Measurements from ENCODE around the gene MACROD1. TPM values are rescaled to one million over a fixed set of nuclear protein-coding genes. Genes with fewer than 3 reads are reported as not detected.

Gene MACROD1
- polyA plus RNA-seq, 4 donors: 13.1 to 137 (median 17.8) TPM

DNA sequence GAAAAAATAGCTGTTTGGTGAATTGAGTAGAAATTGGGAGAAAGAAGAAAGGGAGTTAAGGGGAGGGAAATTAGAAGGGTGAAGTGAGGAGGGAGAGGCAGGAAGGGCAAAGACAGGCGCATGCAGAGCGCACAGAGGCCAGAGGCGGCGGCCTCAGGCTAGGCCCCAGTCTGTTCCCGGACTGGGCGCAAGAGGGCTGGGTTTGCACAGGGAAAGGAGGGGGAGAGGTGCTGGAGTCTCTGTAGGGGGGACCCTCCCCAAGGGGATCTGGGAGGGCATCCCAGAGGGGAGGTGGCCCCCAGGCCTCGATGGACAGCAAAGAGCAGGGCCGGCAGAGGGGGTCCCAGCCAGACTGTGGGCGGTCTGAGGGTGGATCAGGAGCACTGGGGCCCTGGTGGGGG, 131.5 kb downstream of the MACROD1 start:
- WGBS, 3 donors: 68 to 83% (median 73%) methylated on average over 7 to 9 of the region's 9 CpGs
- H3K4me1 ChIP-seq (ENCODE audit: control insufficient read depth in 3 of 3, insufficient read depth in 2 of 3, low read depth in 1 of 3, low read length in 2 of 3): peaks cover 0 to 4% (median 4%) of the 10 kb centered on the region in 3 donors
- FAIRE-seq: no peak

DNA sequence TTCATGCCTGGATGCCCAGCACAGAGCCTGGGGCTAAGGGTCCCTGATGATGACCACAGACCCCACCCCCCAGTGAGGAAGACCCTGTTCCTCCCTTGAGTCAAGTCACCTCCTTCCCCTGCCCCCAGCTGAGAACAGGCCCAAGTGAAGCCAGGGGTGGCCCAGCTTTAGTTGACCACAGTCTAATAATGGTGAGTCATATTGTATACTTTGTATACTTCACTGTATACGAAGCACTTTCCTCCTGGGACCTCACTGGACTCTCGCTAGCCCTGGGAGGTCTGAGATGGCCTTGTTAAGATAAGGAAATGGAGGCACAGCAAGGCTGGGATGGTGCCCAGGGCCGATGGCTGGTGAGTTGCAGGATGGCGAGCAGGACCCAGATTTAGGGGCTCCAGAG, 133.9 kb downstream of the MACROD1 start:
- H3K4me1 ChIP-seq (ENCODE audit: control insufficient read depth in 3 of 3, insufficient read depth in 2 of 3, low read depth in 1 of 3, low read length in 2 of 3): peaks cover 0 to 14% (median 4%) of the 10 kb centered on the region in 3 donors
- FAIRE-seq (no peak), DNase-seq (no peak)
- peaks cover 14 to 34% (median 15%) of the 10 kb centered on the region in 3 donors for H3K27me3 ChIP-seq (ENCODE audit: control insufficient read depth in 3 of 3, insufficient read depth in 3 of 3, low read length in 3 of 3)
- 64 to 79% (median 76%) methylated on average over 4 of the region's 4 CpGs for WGBS, 3 donors
- no peak overlapping the region for H3K4me3 ChIP-seq (ENCODE audit: low read depth in 1 of 3, low read length in 3 of 3)
- no peak overlapping the region for H3K27ac ChIP-seq (ENCODE audit: low read depth in 1 of 3, low read length in 2 of 3)
- H3K36me3 ChIP-seq (ENCODE audit: control insufficient read depth in 3 of 3, insufficient read depth in 2 of 3, low read depth in 1 of 3, low read length in 3 of 3): no peaks in the 10 kb centered on the region
- no peaks in the 10 kb centered on the region for H3K9me3 ChIP-seq (ENCODE audit: control insufficient read depth in 2 of 2, insufficient read depth in 1 of 2, low read depth in 1 of 2, low read length in 1 of 2)

More for the DNA sequence above, 131.5 kb downstream of the MACROD1 start:
- no peak overlapping the region for H3K4me3 ChIP-seq (ENCODE audit: low read depth in 1 of 3, low read length in 3 of 3)
- no peaks in the 10 kb centered on the region for H3K9me3 ChIP-seq (ENCODE audit: control insufficient read depth in 2 of 2, insufficient read depth in 1 of 2, low read depth in 1 of 2, low read length in 1 of 2)
- DNase-seq: no peak
- no peak overlapping the region for H3K27ac ChIP-seq (ENCODE audit: low read depth in 1 of 3, low read length in 2 of 3)
- peaks cover 18 to 42% (median 20%) of the 10 kb centered on the region in 3 donors for H3K27me3 ChIP-seq (ENCODE audit: control insufficient read depth in 3 of 3, insufficient read depth in 3 of 3, low read length in 3 of 3)
- H3K36me3 ChIP-seq (ENCODE audit: control insufficient read depth in 3 of 3, insufficient read depth in 2 of 3, low read depth in 1 of 3, low read length in 3 of 3): no peaks in the 10 kb centered on the region

DNA sequence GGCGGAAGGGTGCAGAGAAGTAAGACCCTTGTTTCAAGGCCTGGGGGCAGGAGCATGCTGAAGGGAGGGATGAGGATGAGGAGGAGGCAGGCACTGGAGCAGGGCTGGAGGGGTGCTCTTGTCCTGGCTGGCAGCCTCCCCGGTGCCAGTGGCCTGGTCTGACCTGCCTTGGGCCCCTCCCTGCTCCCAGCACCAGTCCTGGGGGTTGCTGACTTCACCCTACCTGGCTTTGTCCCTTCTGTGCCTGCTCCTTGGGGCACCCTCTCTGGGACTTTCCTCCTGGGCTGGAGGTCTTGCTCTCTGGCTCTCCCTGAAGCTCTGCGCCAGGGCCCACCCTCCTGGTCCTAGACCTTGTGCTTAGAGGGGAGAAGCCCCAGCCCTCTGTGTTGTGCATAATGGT, 134.9 kb downstream of the MACROD1 start:
- Histone ChIP-seq H3K27ac (ENCODE audit: low read depth in 1 of 3, low read length in 2 of 3) (no peak overlapping the region), H3K9me3 (ENCODE audit: control insufficient read depth in 2 of 2, insufficient read depth in 1 of 2, low read depth in 1 of 2, low read length in 1 of 2) (no peaks in the 10 kb centered on the region), H3K4me3 (ENCODE audit: low read depth in 1 of 3, low read length in 3 of 3) (no peak overlapping the region), H3K27me3 (ENCODE audit: control insufficient read depth in 3 of 3, insufficient read depth in 3 of 3, low read length in 3 of 3) (peaks cover 8 to 27% (median 15%) of the 10 kb centered on the region in 3 donors), H3K36me3 (ENCODE audit: control insufficient read depth in 3 of 3, insufficient read depth in 2 of 3, low read depth in 1 of 3, low read length in 3 of 3) (no peaks in the 10 kb centered on the region), H3K4me1 (ENCODE audit: control insufficient read depth in 3 of 3, insufficient read depth in 2 of 3, low read depth in 1 of 3, low read length in 2 of 3) (peaks cover 0 to 14% (median 4%) of the 10 kb centered on the region in 3 donors)
- FAIRE-seq: no peak
- 85 to 89% (median 85%) methylated on average over 3 of the region's 3 CpGs for WGBS, 3 donors
- DNase-seq: no peak

DNA sequence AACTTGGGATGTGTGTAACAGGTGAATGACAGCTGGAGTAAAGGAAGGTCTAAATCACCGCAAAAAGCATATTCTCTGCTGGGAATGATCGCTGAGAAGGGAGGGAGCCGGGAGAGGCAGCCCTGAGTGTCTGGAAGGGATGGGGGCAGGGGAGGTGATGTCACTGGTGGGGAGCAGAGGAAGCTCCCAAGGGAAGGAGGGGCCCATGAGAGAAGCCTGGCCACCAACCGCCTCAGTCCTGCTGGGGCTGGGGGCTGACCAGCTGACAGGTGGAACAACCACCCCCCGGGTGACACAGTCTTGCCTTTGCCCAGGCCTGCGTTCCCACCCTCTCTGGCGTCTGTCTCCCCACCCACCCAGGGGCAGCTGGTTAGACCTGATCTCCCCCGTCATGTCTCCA, 136.1 kb downstream of the MACROD1 start:
- H3K9me3 ChIP-seq (ENCODE audit: control insufficient read depth in 2 of 2, insufficient read depth in 1 of 2, low read depth in 1 of 2, low read length in 1 of 2): no peaks in the 10 kb centered on the region
- H3K4me3 ChIP-seq (ENCODE audit: low read depth in 1 of 3, low read length in 3 of 3): no peak overlapping the region
- 81 to 87% (median 85%) methylated on average over 5 to 8 of the region's 8 CpGs for WGBS, 3 donors
- peaks cover 0 to 10% (median 0%) of the 10 kb centered on the region in 3 donors for H3K4me1 ChIP-seq (ENCODE audit: control insufficient read depth in 3 of 3, insufficient read depth in 2 of 3, low read depth in 1 of 3, low read length in 2 of 3)
- H3K27ac ChIP-seq (ENCODE audit: low read depth in 1 of 3, low read length in 2 of 3): no peak overlapping the region
- DNase-seq (no peak), FAIRE-seq (no peak)
- H3K27me3 ChIP-seq (ENCODE audit: control insufficient read depth in 3 of 3, insufficient read depth in 3 of 3, low read length in 3 of 3): peaks cover 2 to 20% (median 10%) of the 10 kb centered on the region in 3 donors
- H3K36me3 ChIP-seq (ENCODE audit: control insufficient read depth in 3 of 3, insufficient read depth in 2 of 3, low read depth in 1 of 3, low read length in 3 of 3): no peaks in the 10 kb centered on the region

DNA sequence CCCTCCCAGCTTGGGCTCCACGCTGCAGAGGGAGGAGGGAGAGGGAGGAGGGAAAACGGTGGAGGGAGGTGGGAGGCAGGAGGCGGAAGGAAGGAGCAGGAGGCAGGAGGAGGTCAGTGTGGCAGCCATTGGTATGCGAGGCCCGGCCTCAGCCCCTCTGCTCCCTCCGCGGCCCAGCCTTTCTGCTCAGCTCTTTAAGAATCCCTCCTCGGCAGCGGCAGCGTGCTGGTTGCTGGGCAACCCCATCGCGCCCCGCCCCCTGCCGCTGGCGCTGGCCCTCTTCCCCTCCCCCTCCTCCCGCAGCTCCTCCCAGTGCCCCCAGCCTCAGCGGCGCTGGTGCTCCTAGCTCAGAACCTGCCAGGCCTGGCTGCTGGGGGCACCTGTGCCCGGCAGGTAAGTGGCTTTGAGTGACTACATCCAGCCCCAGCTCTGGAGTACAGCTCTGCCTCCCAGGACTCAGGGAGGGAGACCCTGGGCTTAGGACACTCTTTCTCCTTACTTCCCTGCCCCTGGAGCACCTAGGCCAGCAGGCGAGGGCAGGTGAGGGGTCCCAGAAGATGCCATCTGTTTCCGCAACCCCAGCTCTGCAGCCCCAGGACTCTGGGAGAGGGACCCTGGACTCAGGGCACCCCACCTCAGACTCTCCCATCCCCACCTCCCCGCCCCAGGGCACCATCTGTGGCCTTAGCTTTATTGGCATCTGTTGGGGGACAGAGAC, 137.4 kb downstream of the MACROD1 start:
- H3K36me3 ChIP-seq (ENCODE audit: control insufficient read depth in 3 of 3, insufficient read depth in 2 of 3, low read depth in 1 of 3, low read length in 3 of 3): no peaks in the 10 kb centered on the region
- FAIRE-seq (no peak), DNase-seq (no peak)
- H3K4me1 ChIP-seq (ENCODE audit: control insufficient read depth in 3 of 3, insufficient read depth in 2 of 3, low read depth in 1 of 3, low read length in 2 of 3): peaks cover 0 to 10% (median 0%) of the 10 kb centered on the region in 3 donors
- no peak overlapping the region for H3K27ac ChIP-seq (ENCODE audit: low read depth in 1 of 3, low read length in 2 of 3)
- no peak overlapping the region for H3K4me3 ChIP-seq (ENCODE audit: low read depth in 1 of 3, low read length in 3 of 3)
- no peaks in the 10 kb centered on the region for H3K9me3 ChIP-seq (ENCODE audit: control insufficient read depth in 2 of 2, insufficient read depth in 1 of 2, low read depth in 1 of 2, low read length in 1 of 2)
- WGBS, 3 donors: 18 to 35% (median 31%) methylated on average over 10 to 22 of the region's 22 CpGs
- peaks cover 0 to 10% (median 5%) of the 10 kb centered on the region in 3 donors for H3K27me3 ChIP-seq (ENCODE audit: control insufficient read depth in 3 of 3, insufficient read depth in 3 of 3, low read length in 3 of 3)

DNA sequence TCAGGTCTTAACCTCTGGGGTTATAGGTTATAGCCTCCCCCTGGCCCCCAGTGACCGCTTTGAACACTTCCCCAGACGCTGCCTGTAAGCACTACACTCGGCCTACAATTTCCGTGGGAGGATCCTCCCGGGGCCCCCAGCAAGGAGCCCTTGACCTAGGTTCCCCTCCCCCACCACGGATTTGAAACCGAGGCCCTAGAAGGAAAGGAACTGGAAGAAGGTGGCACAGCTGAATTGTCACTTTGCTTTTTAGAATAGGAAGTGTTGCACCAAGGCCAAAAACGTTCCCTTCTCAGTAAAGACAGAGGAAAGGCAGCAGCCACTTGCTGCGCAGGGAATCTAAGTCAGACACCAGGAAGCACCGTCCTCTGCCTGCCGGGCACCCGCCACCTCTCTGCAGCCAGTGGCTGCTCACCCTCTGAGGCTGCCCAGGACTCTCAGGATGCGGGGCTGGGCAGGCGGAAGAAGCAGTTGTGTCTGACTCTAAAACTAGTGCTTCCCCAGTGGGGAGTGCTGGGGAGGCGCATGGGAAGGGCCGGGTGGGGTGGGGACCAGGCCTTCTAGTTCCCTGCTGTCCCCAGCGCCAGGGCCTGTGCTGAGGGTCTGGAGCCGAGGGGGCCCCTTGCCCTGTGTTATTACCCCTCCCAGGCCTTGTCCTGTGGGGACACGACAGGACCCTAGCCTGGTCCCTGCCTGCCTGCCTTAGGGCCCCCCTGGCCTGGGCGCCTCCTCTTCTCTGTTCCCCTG, 138.1 kb downstream of the MACROD1 start:
- peaks cover 0 to 8% (median 2%) of the 10 kb centered on the region in 3 donors for H3K27me3 ChIP-seq (ENCODE audit: control insufficient read depth in 3 of 3, insufficient read depth in 3 of 3, low read length in 3 of 3)
- FAIRE-seq (no peak), DNase-seq (no peak)
- H3K27ac ChIP-seq (ENCODE audit: low read depth in 1 of 3, low read length in 2 of 3): no peak overlapping the region
- no peaks in the 10 kb centered on the region for H3K36me3 ChIP-seq (ENCODE audit: control insufficient read depth in 3 of 3, insufficient read depth in 2 of 3, low read depth in 1 of 3, low read length in 3 of 3)
- peaks cover 0 to 10% (median 0%) of the 10 kb centered on the region in 3 donors for H3K4me1 ChIP-seq (ENCODE audit: control insufficient read depth in 3 of 3, insufficient read depth in 2 of 3, low read depth in 1 of 3, low read length in 2 of 3)
- no peak overlapping the region for H3K4me3 ChIP-seq (ENCODE audit: low read depth in 1 of 3, low read length in 3 of 3)
- 51 to 81% (median 77%) methylated on average over 19 to 20 of the region's 20 CpGs for WGBS, 3 donors
- no peaks in the 10 kb centered on the region for H3K9me3 ChIP-seq (ENCODE audit: control insufficient read depth in 2 of 2, insufficient read depth in 1 of 2, low read depth in 1 of 2, low read length in 1 of 2)

DNA sequence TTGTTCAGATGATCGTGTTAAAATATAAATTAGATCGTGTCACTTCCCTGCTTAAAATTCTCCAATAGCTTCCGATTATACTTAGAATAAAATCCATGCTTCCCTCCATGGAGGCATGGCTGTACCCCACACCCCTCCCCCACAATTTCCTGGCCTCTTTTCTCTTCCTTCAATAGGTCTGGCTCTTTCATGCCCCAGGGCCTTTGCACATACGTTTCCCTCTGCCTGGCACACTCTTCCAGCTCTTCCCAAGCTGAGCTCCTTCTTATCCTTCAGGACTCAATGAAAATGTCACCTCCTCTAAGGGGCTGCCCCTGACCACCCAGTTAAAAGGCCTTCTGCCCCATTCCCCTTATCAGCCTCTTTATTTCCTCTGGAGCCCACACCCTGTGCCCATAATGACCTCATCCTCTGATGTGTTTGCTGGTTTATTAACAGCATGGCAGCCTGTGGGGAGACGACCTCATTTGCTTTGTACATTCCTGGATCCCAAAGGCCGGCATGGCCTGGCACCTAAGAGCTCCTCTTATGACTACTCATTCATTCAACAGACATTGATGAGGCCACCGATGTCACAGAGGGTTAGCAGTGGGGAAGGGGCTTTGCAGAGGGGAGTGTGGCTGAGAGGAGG, 139.2 kb downstream of the MACROD1 start:
- DNase-seq (no peak), FAIRE-seq (no peak)
- Histone ChIP-seq H3K4me1 (ENCODE audit: control insufficient read depth in 3 of 3, insufficient read depth in 2 of 3, low read depth in 1 of 3, low read length in 2 of 3) (peaks cover 0 to 12% (median 0%) of the 10 kb centered on the region in 3 donors), H3K27ac (ENCODE audit: low read depth in 1 of 3, low read length in 2 of 3) (no peak overlapping the region), H3K9me3 (ENCODE audit: control insufficient read depth in 2 of 2, insufficient read depth in 1 of 2, low read depth in 1 of 2, low read length in 1 of 2) (no peaks in the 10 kb centered on the region), H3K27me3 (ENCODE audit: control insufficient read depth in 3 of 3, insufficient read depth in 3 of 3, low read length in 3 of 3) (peaks cover 0 to 6% (median 0%) of the 10 kb centered on the region in 3 donors), H3K4me3 (ENCODE audit: low read depth in 1 of 3, low read length in 3 of 3) (no peak overlapping the region), H3K36me3 (ENCODE audit: control insufficient read depth in 3 of 3, insufficient read depth in 2 of 3, low read depth in 1 of 3, low read length in 3 of 3) (no peaks in the 10 kb centered on the region)
- WGBS, 3 donors: 83 to 86% (median 84%) methylated on average over 7 of the region's 7 CpGs

DNA sequence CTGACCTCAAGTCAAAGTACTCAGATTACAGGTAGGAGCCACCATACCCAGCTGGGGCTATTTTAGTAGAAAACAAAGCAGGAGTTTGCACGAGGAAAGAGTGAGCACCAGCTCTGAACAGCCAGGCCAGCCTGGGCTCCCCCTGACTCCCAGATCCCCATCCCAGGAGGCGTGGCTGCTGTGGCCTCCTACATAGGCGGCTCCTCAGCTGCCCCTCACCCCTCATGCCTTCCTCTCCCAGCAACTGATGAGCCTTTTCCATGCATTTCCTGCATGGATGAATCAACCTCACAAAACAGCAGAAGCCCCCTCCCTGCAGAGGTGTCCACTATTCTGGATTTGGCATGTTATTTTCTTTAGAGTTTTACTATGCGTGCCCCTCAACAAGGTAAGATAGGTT, 140.7 kb downstream of the MACROD1 start:
- WGBS, 3 donors: 79 to 84% (median 79%) methylated on average over 4 of the region's 4 CpGs
- Histone ChIP-seq H3K27me3 (ENCODE audit: control insufficient read depth in 3 of 3, insufficient read depth in 3 of 3, low read length in 3 of 3) (peaks cover 0 to 6% (median 0%) of the 10 kb centered on the region in 3 donors), H3K36me3 (ENCODE audit: control insufficient read depth in 3 of 3, insufficient read depth in 2 of 3, low read depth in 1 of 3, low read length in 3 of 3) (no peaks in the 10 kb centered on the region), H3K4me1 (ENCODE audit: control insufficient read depth in 3 of 3, insufficient read depth in 2 of 3, low read depth in 1 of 3, low read length in 2 of 3) (peaks cover 0 to 12% (median 0%) of the 10 kb centered on the region in 3 donors), H3K27ac (ENCODE audit: low read depth in 1 of 3, low read length in 2 of 3) (no peak overlapping the region), H3K9me3 (ENCODE audit: control insufficient read depth in 2 of 2, insufficient read depth in 1 of 2, low read depth in 1 of 2, low read length in 1 of 2) (no peaks in the 10 kb centered on the region), H3K4me3 (ENCODE audit: low read depth in 1 of 3, low read length in 3 of 3) (no peak overlapping the region)
- DNase-seq (no peak), FAIRE-seq (no peak)
